ENCODE data around the gene CNGA3. TPM values are rescaled to one million over a fixed set of nuclear protein-coding genes. Genes with fewer than 3 reads are reported as not detected.
A peak's percentile ranks its signal among the peaks of the same experiment; 100 is the strongest.

Gene CNGA3
- total and polyA plus RNA-seq, 2 of the 8 experiments (the other 6 are each of a cell fraction or from before 2014, with no cell fraction given), result 0.02 TPM; not detected in 1

DNA sequence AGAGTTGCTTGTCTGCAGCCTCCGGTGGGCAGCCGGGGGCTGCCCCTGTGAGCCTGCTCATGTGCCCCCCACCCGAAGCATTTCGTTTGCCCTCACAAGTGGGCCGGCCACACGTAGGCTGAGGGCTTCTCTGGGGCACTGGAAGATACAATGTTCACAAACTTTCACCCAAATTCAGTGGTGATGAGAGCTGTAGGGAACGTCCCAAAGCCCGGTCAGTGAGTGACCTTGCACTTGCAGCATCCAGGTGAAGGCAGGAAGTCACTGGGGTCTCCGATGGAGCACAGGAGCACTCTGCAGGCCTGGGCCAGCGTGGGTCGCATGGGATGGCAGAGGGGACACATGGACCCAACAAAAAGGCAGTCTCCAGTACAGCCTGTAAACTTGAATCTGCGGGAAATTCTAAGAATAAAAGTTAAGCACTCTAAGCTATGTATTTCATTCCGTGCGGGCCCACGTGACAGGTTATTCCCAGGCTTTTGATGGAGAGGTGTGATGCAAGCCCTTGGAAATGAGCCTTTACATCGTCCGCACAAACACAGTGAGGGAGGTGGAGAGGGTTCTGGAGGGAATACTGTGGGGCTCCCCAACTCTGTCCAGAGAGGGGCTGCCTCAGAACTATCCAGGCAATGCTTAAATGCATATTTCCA, 42.5 kb downstream of the CNGA3 start:
- Histone ChIP-seq H3K23ac (ENCODE audit: insufficient read length) (no peak overlapping the region), H3K79me1 (ENCODE audit: low read depth, low read length) (no peaks in the 10 kb centered on the region), H2AFZ (ENCODE audit: low read length) (no peak overlapping the region), H3K4ac (replicated peaks; ENCODE audit: insufficient read length, low read depth, low read length) (no peak overlapping the region), H3K56ac (replicated peaks; ENCODE audit: insufficient read length, low read depth, low read length) (no peak overlapping the region), H3K36me3 (ENCODE audit: control insufficient read depth in 2 of 4, insufficient read depth in 4 of 4, low read length in 3 of 4) (no peaks in the 10 kb centered on the region), H2BK120ac (replicated peaks; ENCODE audit: low read depth, low read length) (no peak overlapping the region), H2BK15ac (ENCODE audit: low read length) (no peak overlapping the region), H2BK12ac (ENCODE audit: low read depth, low read length) (no peak overlapping the region), H2AK5ac (ENCODE audit: low read depth, low read length) (no peak overlapping the region), H4K91ac (replicated peaks; ENCODE audit: insufficient read length, low read length) (no peak overlapping the region), H3K4me1 (replicated peaks in 1 of 4; ENCODE audit: control insufficient read depth in 3 of 4, insufficient read depth in 4 of 4, low read length in 3 of 4) (no peaks in the 10 kb centered on the region), H3K18ac (ENCODE audit: extremely low read depth, low read length) (no peak overlapping the region), H3K27ac (ENCODE audit: low read depth, low read length) (no peak overlapping the region), H3K4me2 (ENCODE audit: insufficient read depth in 1 of 2, low read depth in 2 of 2, low read length in 2 of 2) (no peak overlapping the region), H2BK20ac (ENCODE audit: low read length) (no peak overlapping the region), H4K20me1 (replicated peaks in 1 of 2; ENCODE audit: control insufficient read depth in 1 of 2, insufficient read depth in 2 of 2, low read length in 2 of 2) (no peaks in the 10 kb centered on the region), H3K4me3 (ENCODE audit: extremely low read depth in 1 of 4, insufficient read depth in 2 of 4, low read depth in 3 of 4, low read length in 4 of 4) (no peak overlapping the region), H3K27me3 (replicated peaks in 1 of 4; ENCODE audit: control insufficient read depth in 3 of 4, extremely low read depth in 1 of 4, insufficient read depth in 3 of 4, low read length in 3 of 4) (peaks cover 0 to 2% (median 0%) of the 10 kb centered on the region in 4 experiments; a peak in 2 of 7 replicates), H3K79me2 (ENCODE audit: control insufficient read depth in 1 of 2, insufficient read depth in 2 of 2, low read length in 2 of 2) (no peaks in the 10 kb centered on the region), H2BK5ac (ENCODE audit: low read depth, low read length) (no peak overlapping the region), H4K5ac (ENCODE audit: insufficient read length, low read depth, low read length) (no peak overlapping the region), H4K8ac (ENCODE audit: extremely low read depth, insufficient read depth, low read length) (no peak overlapping the region), H3K9me3 (ENCODE audit: insufficient read depth in 2 of 2, low read depth in 1 of 2, low read length in 1 of 2) (no peaks in the 10 kb centered on the region), H3K9ac (replicated peaks in 1 of 4; ENCODE audit: extremely low read depth in 1 of 4, low read depth in 3 of 4, low read length in 3 of 4) (no peak overlapping the region), H3K23me2 (ENCODE audit: low read depth, low read length) (no peaks in the 10 kb centered on the region), H3K14ac (ENCODE audit: insufficient read length) (no peak overlapping the region)
- FAIRE-seq, result no peak
- CTCF ChIA-PET (ENCODE audit: partially characterized antibody), result interaction anchor here (0.6 to 1.2 kb wide), 4 partner anchors 10 to 619 kb away, joined by 3 to 4 read pairs (median 4); no protein-coding TSS in a partner anchor
- WGBS, 2 experiments (ENCODE audit: extremely low coverage in 1 of 2, insufficient coverage in 1 of 2, insufficient read length in 1 of 2, insufficient replicate concordance in 2 of 2, low coverage in 1 of 2, low lambda C conversion rate in 2 of 2, missing lambda C conversion rate in 1 of 2), result 94% methylated on average over 16 of the region's 17 CpGs; no CpG with 5 or more reads in 1 of the 2 experiments
- POLR2A ChIA-PET (ENCODE audit: partially characterized antibody), result no interaction called here
- DNase-seq (ENCODE audit: low read depth in 1 of 2, low spot score in 2 of 2), result no peak
- TF ChIP-seq RAD21 (IDR thresholded peaks at IDR 0.05 in 1 of 2, conservative IDR thresholded peaks at IDR 0.05 in 1 of 2; ENCODE audit: low read depth in 2 of 2, low read length in 2 of 2), result peak in 1 of 2 experiments; percentile 13; a peak in 1 of 4 replicates
- TF ChIP-seq CBX8 (IDR thresholded peaks at IDR 0.05; ENCODE audit: borderline replicate concordance, low read depth, low read length), result no peak
